OCI-LY3 (cell line): ENCODE data around the gene ANKRD22.

Experiments
- CTCF ChIP-seq: fragments of 200-600, 300-600 bp; sonication (generic); IDR thresholded peaks from 2 replicates; pipeline ENCODE4 v1.5.1; 2014; ENCODE audit warnings: antibody characterized with exemption, low read length, low read depth
- EZH2phosphoT487 ChIP-seq: fragments of 200-600 bp; shearing (Covaris generic); IDR thresholded peaks from 2 replicates; pipeline ENCODE4 v1.6.1; 2018; ENCODE audit warnings: antibody characterized with exemption, mixed run types, low read depth

GRCh38 chr10:88826388-88826787 lies 25.3 kb downstream of the ANKRD22 start:
- TF ChIP-seq CTCF, result no peak
- TF ChIP-seq EZH2phosphoT487, result no peak
